Measurements from ENCODE around the gene SLAIN1.

Gene SLAIN1

DNA sequence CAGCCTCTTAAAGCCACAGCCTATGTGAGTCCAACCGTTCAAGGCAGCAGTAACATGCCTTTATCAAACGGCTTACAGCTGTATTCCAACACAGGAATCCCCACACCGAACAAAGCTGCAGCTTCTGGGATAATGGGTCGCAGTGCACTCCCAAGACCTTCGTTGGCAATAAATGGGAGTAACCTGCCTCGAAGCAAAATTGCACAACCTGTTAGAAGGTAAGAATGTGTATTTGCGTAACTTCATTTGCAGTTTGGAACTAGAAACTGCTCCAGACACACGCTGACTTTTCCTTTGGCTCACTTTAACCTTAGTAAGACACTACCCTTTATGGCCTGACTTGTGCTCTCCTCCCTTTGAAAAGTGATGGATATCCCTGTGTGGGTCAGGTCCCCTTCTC lies 63.4 kb downstream of the SLAIN1 start:
- DNase-seq = no peak

GRCh38 chr13:77767413-77767812 lies 69.9 kb downstream of the SLAIN1 start:
- no peak for DNase-seq

- no peak for DNase-seq
Measured at GRCh38 chr13:77774181-77774580, 76.7 kb downstream of the SLAIN1 start.

GRCh38 chr13:77776704-77777103 lies 79.2 kb downstream of the SLAIN1 start:
- DNase-seq = no peak

DNA sequence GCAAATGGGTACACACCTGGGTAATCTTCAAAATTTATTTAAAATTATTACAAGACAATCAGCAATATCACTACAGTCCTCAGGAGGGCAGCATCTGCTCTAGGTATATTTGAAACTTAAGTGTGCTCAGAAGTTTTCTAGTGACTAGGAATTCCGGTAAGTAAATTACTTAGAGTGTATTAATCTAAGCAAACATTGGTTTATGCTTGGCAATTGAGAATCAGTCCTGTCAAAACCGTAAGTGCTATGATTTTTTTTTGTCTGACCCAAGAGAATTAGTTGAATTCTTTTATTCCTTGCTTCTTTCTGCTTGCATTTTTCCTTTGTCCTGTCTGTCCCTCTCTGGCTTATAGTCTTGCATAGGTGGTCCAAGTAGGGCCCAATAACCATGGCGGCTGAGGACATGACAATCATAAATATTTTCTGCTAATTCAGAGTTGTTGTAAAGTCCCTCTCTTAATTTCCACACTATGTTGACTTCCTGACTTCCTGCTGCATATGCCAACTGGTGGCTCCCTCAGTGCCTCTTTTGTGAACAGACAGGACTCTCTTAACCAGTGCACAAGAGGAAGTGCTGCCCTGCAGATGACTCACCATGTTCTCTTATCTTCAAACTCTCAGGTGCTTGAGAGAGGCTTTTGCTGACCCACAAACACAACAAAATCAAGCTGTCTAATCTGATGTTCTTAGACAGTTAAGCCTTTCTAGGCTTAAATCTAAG lies 82.2 kb downstream of the SLAIN1 start:
- DNase-seq = no peak

- no peak for DNase-seq
Measured at GRCh38 chr13:77781808-77782207, 84.3 kb downstream of the SLAIN1 start.

DNA sequence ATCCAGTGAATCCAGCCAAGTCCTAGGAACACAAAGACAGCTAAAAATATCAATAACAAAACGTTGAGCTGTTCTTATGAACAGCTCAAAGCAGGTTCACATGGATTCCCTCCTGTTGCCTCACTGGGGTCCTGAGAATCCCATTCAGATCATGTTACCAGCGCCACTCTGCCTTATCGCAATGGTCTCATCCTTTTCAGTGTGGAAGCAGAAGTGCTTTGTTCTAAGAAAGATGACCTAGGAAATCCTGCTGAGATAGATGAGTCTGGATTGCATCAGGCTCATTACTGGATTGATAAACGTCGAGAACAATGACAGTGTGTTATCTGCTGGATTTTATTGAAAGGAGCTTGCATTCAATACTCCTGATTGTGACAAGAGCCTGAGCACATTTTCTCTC lies 87.0 kb downstream of the SLAIN1 start:
- DNase-seq = no peak

DNA sequence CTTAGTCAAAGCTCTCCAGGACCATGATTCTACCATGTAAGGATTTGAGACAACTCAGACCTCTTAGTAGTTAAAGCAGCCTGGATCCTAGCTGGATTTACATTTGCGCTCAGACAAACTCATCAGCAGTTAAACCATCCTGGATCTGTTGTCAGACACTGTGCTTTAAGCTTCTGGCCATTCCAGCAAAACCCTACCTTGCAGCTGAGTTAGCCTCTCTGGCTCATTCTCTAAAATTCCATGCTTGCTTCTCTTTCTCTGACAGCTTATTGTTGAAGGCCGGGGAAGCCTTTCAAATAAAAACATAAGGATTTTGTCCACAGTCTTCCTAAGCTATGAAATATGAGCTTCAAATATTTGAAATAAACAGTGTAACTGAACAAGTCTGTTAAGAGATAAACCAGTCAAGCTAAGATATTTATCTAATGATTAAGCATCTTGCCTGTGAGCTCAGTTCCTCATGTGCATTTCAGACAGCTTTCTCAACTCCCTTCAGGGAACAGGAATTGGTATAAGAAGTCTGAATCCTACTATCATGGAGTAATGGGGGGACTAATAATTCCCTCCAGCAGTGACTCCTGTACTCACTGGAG lies 89.3 kb downstream of the SLAIN1 start:
- no peak for DNase-seq

GRCh38 chr13:77789376-77789775 lies 91.9 kb downstream of the SLAIN1 start:
- no peak for DNase-seq

DNA sequence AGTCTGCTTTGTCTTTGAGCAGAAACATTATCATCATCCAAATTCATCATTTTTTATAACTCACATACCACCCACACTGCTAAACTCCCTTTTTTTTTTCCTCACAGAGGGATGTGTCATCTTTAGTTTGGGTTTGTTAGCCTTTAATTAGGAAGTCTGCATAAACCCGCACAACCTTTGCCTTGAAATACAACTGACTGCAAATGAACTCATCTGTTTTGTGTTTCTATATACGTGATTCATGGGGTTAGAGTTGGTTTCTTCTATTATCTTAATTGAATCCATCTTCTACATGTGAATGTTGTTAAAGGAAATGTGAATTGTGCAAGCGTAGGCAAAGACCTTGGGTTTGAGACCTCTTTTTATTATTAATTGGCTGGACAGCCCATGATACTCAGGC lies 102.7 kb downstream of the SLAIN1 start:
- no peak for DNase-seq

- no peak for DNase-seq
Measured at GRCh38 chr13:77806518-77806917, 109.0 kb downstream of the SLAIN1 start.

- DNase-seq = no peak
Measured at GRCh38 chr13:77807431-77808135, 110.1 kb downstream of the SLAIN1 start.

DNA sequence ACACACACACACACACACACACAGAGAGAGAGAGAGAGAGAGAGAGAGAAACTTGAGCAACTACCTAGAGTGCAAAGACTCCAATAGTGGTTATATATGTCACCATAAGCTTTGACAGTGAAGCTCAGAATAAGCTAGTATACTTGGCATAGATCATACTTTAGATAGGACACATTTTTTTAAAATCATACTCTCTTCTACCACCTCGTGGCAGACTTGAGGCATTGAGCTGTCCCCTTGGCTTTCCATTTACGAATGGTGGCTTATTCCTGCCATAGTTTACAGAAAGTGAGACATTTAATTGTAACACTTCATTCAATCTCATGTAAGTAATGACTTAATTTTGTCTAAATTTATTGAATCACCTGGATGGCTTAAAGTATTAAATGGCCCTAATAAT lies 112.9 kb downstream of the SLAIN1 start:
- no peak for DNase-seq

GRCh38 chr13:77810878-77811277 lies 113.4 kb downstream of the SLAIN1 start:
- DNase-seq = no peak

DNA sequence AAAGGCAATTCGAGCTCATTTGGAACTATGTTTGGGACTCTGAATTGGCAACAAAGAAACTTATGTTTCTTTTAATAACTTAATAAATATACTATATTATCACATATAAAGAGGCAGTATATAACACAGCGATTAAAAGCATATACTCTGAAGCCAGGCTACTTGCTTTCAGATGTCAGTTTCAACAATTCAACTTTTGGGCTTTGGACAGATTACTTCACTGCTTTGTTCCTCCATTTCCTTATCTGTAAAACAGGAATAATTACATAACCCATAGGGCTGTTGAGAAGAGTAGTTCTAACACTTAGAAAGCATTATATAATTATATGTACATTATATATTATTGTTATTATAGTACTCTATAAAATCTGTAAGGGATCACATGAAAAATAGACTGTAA lies 113.9 kb downstream of the SLAIN1 start:
- DNase-seq = no peak

- no peak for DNase-seq
Measured at GRCh38 chr13:77811981-77812380, 114.5 kb downstream of the SLAIN1 start.

All from stimulated activated CD4-positive, alpha-beta T cell treated with anti-CD3 and anti-CD28 coated beads, Interleukin-4, amount 100 ng/mL, for 1 hour (primary cell).